Mesendoderm (in vitro differentiated cells): Measurements from ENCODE around the gene GRIP1.

Experiments
- DNase-seq: peaks from one replicate; pipeline ENCODE4 v3.0.0; 2013
- H2AK5ac ChIP-seq: 2 replicates; pipeline ENCODE4 v1.6.1; 2013; ENCODE audit warnings: low read length, inconsistent platforms
- H2BK120ac ChIP-seq: 2 replicates; pipeline ENCODE4 v1.6.1; 2013; ENCODE audit warnings: low read depth, mild to moderate bottlenecking, low read length, moderate library complexity, mixed read lengths
- H2BK15ac ChIP-seq: replicated peaks from 2 replicates; pipeline ENCODE4 v1.6.1; 2013; ENCODE audit warnings: low read depth, mild to moderate bottlenecking, moderate library complexity
- H2BK5ac ChIP-seq: 2 replicates; pipeline ENCODE4 v1.6.1; 2013; ENCODE audit warnings: low read length, inconsistent platforms
- H3K18ac ChIP-seq: 2 replicates; pipeline ENCODE4 v1.6.1; 2013; ENCODE audit warnings: mild to moderate bottlenecking, low read length, mixed read lengths
- H3K23ac ChIP-seq: one replicate; pipeline ENCODE4 v1.6.1; 2013; ENCODE audit warnings: low read length
- H3K27ac ChIP-seq: 2 replicates; pipeline ENCODE4 v1.5.1; 2013; ENCODE audit warnings: low read depth, mild to moderate bottlenecking, inconsistent platforms, low read length, moderate library complexity
- H3K27me3 ChIP-seq: 2 replicates; pipeline ENCODE4 v1.6.1; 2013; ENCODE audit warnings: low read length, control low read depth, mild to moderate bottlenecking, inconsistent platforms; ENCODE audit not compliant: insufficient read depth, poor library complexity
- H3K36me3 ChIP-seq: 2 replicates; pipeline ENCODE4 v1.6.1; 2013; ENCODE audit warnings: low read length, inconsistent platforms; ENCODE audit not compliant: control insufficient read depth, insufficient read depth
- H3K4ac ChIP-seq: one replicate; pipeline ENCODE4 v1.6.1; 2013; ENCODE audit warnings: low read depth, mild to moderate bottlenecking, low read length, moderate library complexity
- H3K4me1 ChIP-seq: 2 replicates; pipeline ENCODE4 v1.6.1; 2013; ENCODE audit warnings: low read depth, low read length, inconsistent platforms; ENCODE audit not compliant: control insufficient read depth
- H3K4me2 ChIP-seq: 2 replicates; pipeline ENCODE4 v1.6.1; 2013; ENCODE audit warnings: low read length
- H3K4me3 ChIP-seq: 2 replicates; pipeline ENCODE4 v1.5.1; 2013; ENCODE audit warnings: mild to moderate bottlenecking, low read length
- H3K56ac ChIP-seq: one replicate; pipeline ENCODE4 v1.6.1; 2013; ENCODE audit warnings: low read length
- H3K79me1 ChIP-seq: 2 replicates; pipeline ENCODE4 v1.6.1; 2013; ENCODE audit warnings: low read length, inconsistent platforms
- H3K79me2 ChIP-seq: 2 replicates; pipeline ENCODE4 v1.6.1; 2013; ENCODE audit warnings: mild to moderate bottlenecking, low read length; ENCODE audit not compliant: control insufficient read depth, insufficient read depth
- H3K9ac ChIP-seq: 2 replicates; pipeline ENCODE4 v1.6.1; 2013; ENCODE audit warnings: low read length, inconsistent platforms
- H4K5ac ChIP-seq: one replicate; pipeline ENCODE4 v1.6.1; 2013; ENCODE audit warnings: low read length
- H4K8ac ChIP-seq: one replicate; pipeline ENCODE4 v1.6.1; 2013; ENCODE audit warnings: low read depth, mild to moderate bottlenecking, control low read depth, low read length, moderate library complexity
- WGBS: extraction: QIAGEN DNeasy Blood & Tissue Kit; methylation state at CpG from one replicate; pipeline ENCODE4 v1.1.7; 2013; ENCODE audit warnings: low lambda C conversion rate, missing lambda C conversion rate; ENCODE audit not compliant: insufficient coverage; ENCODE audit errors: extremely low coverage; 5-methylcytosine and 5-hydroxymethylcytosine counted together

Gene GRIP1

DNA sequence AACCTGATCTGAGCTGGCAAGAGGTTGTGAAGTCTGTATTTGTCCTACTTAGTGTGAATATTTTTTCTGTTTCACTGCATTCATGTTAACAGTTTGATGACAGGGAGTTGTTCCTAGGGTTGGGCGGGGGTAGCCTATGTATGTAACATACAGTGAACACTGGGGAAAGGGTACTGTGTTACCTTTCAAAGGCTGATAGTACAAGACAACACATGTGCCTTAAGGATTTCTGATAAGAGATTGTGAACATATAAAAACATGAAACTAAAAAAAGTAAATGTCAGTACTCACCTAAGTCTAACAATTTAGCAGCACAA lies 30.5 kb upstream of the GRIP1 start:
- Histone ChIP-seq H3K23ac (no peak overlapping the region), H4K8ac (no peak overlapping the region), H3K56ac (no peak overlapping the region), H2BK120ac (no peak overlapping the region), H3K4ac (no peak overlapping the region), H3K9ac (no peak overlapping the region), H2BK5ac (no peak overlapping the region), H3K27me3 (no peaks in the 10 kb centered on the region), H3K79me2 (no peaks in the 10 kb centered on the region), H3K27ac (no peak overlapping the region), H4K5ac (no peak overlapping the region), H3K4me2 (no peak overlapping the region), H2AK5ac (no peak overlapping the region), H2BK15ac (no peak overlapping the region), H3K4me3 (no peak overlapping the region), H3K4me1 (no peaks in the 10 kb centered on the region), H3K79me1 (no peaks in the 10 kb centered on the region), H3K36me3 (no peaks in the 10 kb centered on the region), H3K18ac (no peak overlapping the region)
- no peak for DNase-seq
- no CpG with 5 or more reads among the region's 1 CpG for WGBS

DNA sequence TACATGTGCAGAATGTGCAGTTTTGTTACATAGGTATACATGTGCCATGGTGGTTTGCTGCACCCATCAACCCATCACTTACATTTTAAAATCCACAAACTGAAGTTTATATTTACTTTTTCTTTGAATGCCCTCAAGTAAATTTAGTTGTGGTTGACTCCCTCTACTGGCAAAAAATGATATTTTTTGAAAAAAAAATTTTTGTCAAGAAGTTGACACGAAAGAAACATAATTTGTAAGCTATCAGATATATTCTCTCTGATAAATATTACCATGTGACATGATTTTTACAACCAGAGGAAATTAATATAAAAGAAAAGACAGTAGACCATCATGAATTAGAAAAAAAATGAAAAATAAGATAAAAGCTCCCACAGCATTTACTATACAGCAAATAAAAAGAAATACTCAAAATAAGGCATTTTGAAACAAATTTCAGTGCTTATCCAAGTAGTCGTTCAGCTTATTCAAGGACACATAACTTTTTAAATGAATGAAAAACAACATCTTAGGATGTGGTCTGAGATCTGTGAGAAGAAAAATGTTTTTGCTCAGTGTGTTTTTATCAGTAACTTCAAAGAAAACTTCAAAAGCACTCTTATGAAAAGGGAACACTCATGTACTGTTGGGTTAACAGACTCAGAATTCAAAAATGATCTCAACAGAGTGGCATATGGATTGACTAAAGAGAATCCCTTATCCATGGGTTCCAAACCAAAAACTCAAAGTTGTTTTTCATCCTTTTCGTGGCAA lies 30.0 kb upstream of the GRIP1 start:
- H3K79me2 ChIP-seq = no peaks in the 10 kb centered on the region
- H3K4me2 ChIP-seq = no peak overlapping the region
- no peaks in the 10 kb centered on the region for H3K79me1 ChIP-seq
- no peaks in the 10 kb centered on the region for H3K36me3 ChIP-seq
- H3K4me1 ChIP-seq = no peaks in the 10 kb centered on the region
- H3K4ac ChIP-seq = no peak overlapping the region
- no peak overlapping the region for H3K23ac ChIP-seq
- DNase-seq = no peak
- H3K9ac ChIP-seq = no peak overlapping the region
- no peak overlapping the region for H4K8ac ChIP-seq
- H3K27ac ChIP-seq = no peak overlapping the region
- no CpG with 5 or more reads among the region's 3 CpGs for WGBS
- no peak overlapping the region for H2BK15ac ChIP-seq
- no peak overlapping the region for H3K56ac ChIP-seq
- H2AK5ac ChIP-seq = no peak overlapping the region
- no peak overlapping the region for H4K5ac ChIP-seq
- H2BK5ac ChIP-seq = no peak overlapping the region
- H3K27me3 ChIP-seq = no peaks in the 10 kb centered on the region
- H2BK120ac ChIP-seq = no peak overlapping the region
- no peak overlapping the region for H3K18ac ChIP-seq
- no peak overlapping the region for H3K4me3 ChIP-seq

- H3K36me3 ChIP-seq = no peaks in the 10 kb centered on the region
- DNase-seq = no peak
- no peaks in the 10 kb centered on the region for H3K79me2 ChIP-seq
- no peak overlapping the region for H2BK15ac ChIP-seq
- H2AK5ac ChIP-seq = no peak overlapping the region
- no peak overlapping the region for H3K18ac ChIP-seq
- no peaks in the 10 kb centered on the region for H3K79me1 ChIP-seq
- no peak overlapping the region for H3K27ac ChIP-seq
- no peak overlapping the region for H3K23ac ChIP-seq
- H3K4me2 ChIP-seq = no peak overlapping the region
- no peaks in the 10 kb centered on the region for H3K27me3 ChIP-seq
- H4K8ac ChIP-seq = no peak overlapping the region
- no peak overlapping the region for H2BK120ac ChIP-seq
- no peak overlapping the region for H3K9ac ChIP-seq
- H3K4me3 ChIP-seq = no peak overlapping the region
- no peak overlapping the region for H3K4ac ChIP-seq
- no CpG with 5 or more reads among the region's 4 CpGs for WGBS
- H3K4me1 ChIP-seq = no peaks in the 10 kb centered on the region
- H3K56ac ChIP-seq = no peak overlapping the region
- H2BK5ac ChIP-seq = no peak overlapping the region
- no peak overlapping the region for H4K5ac ChIP-seq
Measured at GRCh38 chr12:66707002-66707697, 28.3 kb upstream of the GRIP1 start.

GRCh38 chr12:66699738-66700482 lies 21.0 kb upstream of the GRIP1 start:
- no peaks in the 10 kb centered on the region for H3K36me3 ChIP-seq
- no peaks in the 10 kb centered on the region for H3K27me3 ChIP-seq
- no peak overlapping the region for H2BK120ac ChIP-seq
- H3K79me1 ChIP-seq = no peaks in the 10 kb centered on the region
- no peak overlapping the region for H3K4me2 ChIP-seq
- no peak overlapping the region for H3K4ac ChIP-seq
- H3K27ac ChIP-seq = no peak overlapping the region
- no peak overlapping the region for H3K18ac ChIP-seq
- no peak overlapping the region for H4K8ac ChIP-seq
- H4K5ac ChIP-seq = no peak overlapping the region
- H3K23ac ChIP-seq = no peak overlapping the region
- no peak overlapping the region for H2BK15ac ChIP-seq
- no peaks in the 10 kb centered on the region for H3K4me1 ChIP-seq
- no peak overlapping the region for H3K56ac ChIP-seq
- no peak overlapping the region for H2BK5ac ChIP-seq
- no peak overlapping the region for H3K4me3 ChIP-seq
- H3K79me2 ChIP-seq = no peaks in the 10 kb centered on the region
- H2AK5ac ChIP-seq = no peak overlapping the region
- no peak overlapping the region for H3K9ac ChIP-seq
- DNase-seq = no peak
- no CpG with 5 or more reads among the region's 4 CpGs for WGBS

DNA sequence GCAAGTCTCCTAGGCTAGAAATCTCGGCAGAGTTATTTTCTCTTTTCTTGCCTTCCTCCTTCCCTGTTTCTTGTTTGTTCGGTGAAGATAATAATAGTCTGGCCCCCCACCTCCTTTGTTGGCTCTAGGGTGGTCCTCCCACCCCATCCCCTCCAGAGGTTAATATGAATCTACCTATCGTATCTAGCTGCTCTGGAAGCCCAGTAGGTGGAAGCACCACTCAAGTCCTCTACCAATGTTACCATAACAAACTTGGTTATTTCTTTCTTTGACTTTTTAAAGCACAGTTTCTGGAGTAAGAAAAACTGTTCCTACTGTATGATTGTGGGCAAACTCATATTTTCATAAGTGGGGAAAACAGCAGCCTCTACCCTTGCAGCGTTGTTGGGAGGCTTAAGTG lies 19.7 kb upstream of the GRIP1 start:
- WGBS = no CpG with 5 or more reads among the region's 4 CpGs
- H3K79me1 ChIP-seq = no peaks in the 10 kb centered on the region

More for the DNA sequence above, 19.7 kb upstream of the GRIP1 start:
- Histone ChIP-seq H3K4ac (no peak overlapping the region), H3K23ac (no peak overlapping the region), H3K27me3 (no peaks in the 10 kb centered on the region), H3K56ac (no peak overlapping the region), H2BK120ac (no peak overlapping the region), H3K4me3 (no peak overlapping the region), H2BK5ac (no peak overlapping the region), H3K27ac (no peak overlapping the region), H3K9ac (no peak overlapping the region), H3K36me3 (no peaks in the 10 kb centered on the region), H2AK5ac (no peak overlapping the region), H3K18ac (no peak overlapping the region), H3K4me1 (no peaks in the 10 kb centered on the region), H2BK15ac (no peak overlapping the region), H4K8ac (no peak overlapping the region), H4K5ac (no peak overlapping the region), H3K4me2 (no peak overlapping the region), H3K79me2 (no peaks in the 10 kb centered on the region)
- DNase-seq = no peak
